Epidermal melanocyte (primary cell): Measurements from ENCODE around the gene GABRB3.

Experiments used
- DNase-seq: peaks from one replicate; pipeline ENCODE4 v3.0.0; 2011; ENCODE audit warnings: low spot score; ENCODE audit not compliant: insufficient read length

GABRB3 gene

GRCh38 chr15:26561896-26562295 lies 211.0 kb downstream of the GABRB3 start:
- no peak for DNase-seq

- no peak for DNase-seq
Measured at GRCh38 chr15:26561130-26561529, 211.7 kb downstream of the GABRB3 start.

- DNase-seq: no peak
Measured at GRCh38 chr15:26555898-26556297, 217.0 kb downstream of the GABRB3 start.

GRCh38 chr15:26551473-26551872 lies 221.4 kb downstream of the GABRB3 start:
- no peak for DNase-seq

GRCh38 chr15:26550880-26551279 lies 222.0 kb downstream of the GABRB3 start:
- no peak for DNase-seq

- peak; percentile 28 for DNase-seq
Measured at GRCh38 chr15:26537663-26538062, 235.2 kb downstream of the GABRB3 start.

GRCh38 chr15:26531489-26531888 lies 241.4 kb downstream of the GABRB3 start:
- no peak for DNase-seq

GRCh38 chr15:26525096-26525495 lies 247.8 kb downstream of the GABRB3 start:
- no peak for DNase-seq

- no peak for DNase-seq
Measured at GRCh38 chr15:26521691-26522198, 251.1 kb downstream of the GABRB3 start.

GRCh38 chr15:26521130-26521529 lies 251.7 kb downstream of the GABRB3 start:
- DNase-seq: no peak

- no peak for DNase-seq
Measured at GRCh38 chr15:26518885-26519284, 254.0 kb downstream of the GABRB3 start.

- no peak for DNase-seq
Measured at GRCh38 chr15:26516102-26516980, 256.5 kb downstream of the GABRB3 start.

GRCh38 chr15:26504009-26504408 lies 268.9 kb downstream of the GABRB3 start:
- no peak for DNase-seq
